ENCODE measurements around the gene MLIP.

Gene MLIP

DNA sequence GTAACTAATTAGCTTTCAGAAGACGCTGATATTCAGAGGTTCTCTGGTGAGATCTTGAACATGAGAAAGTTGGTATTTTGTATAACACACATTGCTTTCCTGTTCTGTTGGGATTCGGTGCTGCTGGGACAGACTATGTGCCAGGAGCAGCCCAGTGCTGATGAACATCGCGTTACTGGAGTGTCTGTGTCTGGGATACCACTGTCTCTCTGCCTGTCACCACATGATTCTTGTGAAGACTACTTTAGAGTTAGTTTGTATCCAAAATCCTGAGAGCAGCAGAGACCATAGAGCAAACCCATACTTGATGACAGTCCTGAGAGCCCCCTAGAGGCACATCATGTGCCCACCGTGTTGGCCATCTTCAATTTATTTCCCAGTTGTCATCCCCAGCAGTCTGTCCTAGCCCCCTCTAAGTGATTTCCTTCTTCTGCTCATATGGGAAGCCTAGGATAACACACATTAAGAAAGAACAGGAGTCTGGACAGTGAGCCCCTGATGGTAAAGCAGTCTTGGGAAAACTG, 155.2 kb downstream of the MLIP start:
- Histone ChIP-seq H4K20me1 (ENCODE audit: insufficient read depth, low read length) (no peaks in the 10 kb centered on the region), H3K4me3 (ENCODE audit: low read depth, low read length, poor library complexity, severe bottlenecking) (no peak overlapping the region), H3K79me2 (ENCODE audit: insufficient read depth, low read length) (no peaks in the 10 kb centered on the region), H3K36me3 (ENCODE audit: insufficient read depth, low read length) (no peaks in the 10 kb centered on the region), H3K9me2 (ENCODE audit: low read depth, low read length) (no peaks in the 10 kb centered on the region), H3F3A (ENCODE audit: insufficient read depth, low read length) (no peaks in the 10 kb centered on the region), H3K27me3 (ENCODE audit: insufficient read depth, low read length) (no peaks in the 10 kb centered on the region), H3K4me1 (ENCODE audit: insufficient read depth, low read length, severe bottlenecking) (no peaks in the 10 kb centered on the region), H3K9ac (ENCODE audit: low read length) (no peak overlapping the region), H3K4me2 (ENCODE audit: low read length) (no peak overlapping the region), H3K9me3 (ENCODE audit: low read length) (no peaks in the 10 kb centered on the region), H2AFZ (ENCODE audit: low read length) (no peak overlapping the region), H3K27ac (ENCODE audit: low read depth, low read length, poor library complexity, severe bottlenecking) (no peak overlapping the region)
- TF ChIP-seq, protein P1, sequence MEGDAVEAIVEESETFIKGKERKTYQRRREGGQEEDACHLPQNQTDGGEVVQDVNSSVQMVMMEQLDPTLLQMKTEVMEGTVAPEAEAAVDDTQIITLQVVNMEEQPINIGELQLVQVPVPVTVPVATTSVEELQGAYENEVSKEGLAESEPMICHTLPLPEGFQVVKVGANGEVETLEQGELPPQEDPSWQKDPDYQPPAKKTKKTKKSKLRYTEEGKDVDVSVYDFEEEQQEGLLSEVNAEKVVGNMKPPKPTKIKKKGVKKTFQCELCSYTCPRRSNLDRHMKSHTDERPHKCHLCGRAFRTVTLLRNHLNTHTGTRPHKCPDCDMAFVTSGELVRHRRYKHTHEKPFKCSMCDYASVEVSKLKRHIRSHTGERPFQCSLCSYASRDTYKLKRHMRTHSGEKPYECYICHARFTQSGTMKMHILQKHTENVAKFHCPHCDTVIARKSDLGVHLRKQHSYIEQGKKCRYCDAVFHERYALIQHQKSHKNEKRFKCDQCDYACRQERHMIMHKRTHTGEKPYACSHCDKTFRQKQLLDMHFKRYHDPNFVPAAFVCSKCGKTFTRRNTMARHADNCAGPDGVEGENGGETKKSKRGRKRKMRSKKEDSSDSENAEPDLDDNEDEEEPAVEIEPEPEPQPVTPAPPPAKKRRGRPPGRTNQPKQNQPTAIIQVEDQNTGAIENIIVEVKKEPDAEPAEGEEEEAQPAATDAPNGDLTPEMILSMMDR (IDR thresholded peaks at IDR 0.05; ENCODE audit: low read length): peak; percentile 22; the same call in 1 of the 2 replicates
- TF ChIP-seq EZH2 (IDR thresholded peaks at IDR 0.05; ENCODE audit: borderline replicate concordance, low read length): no peak

DNA sequence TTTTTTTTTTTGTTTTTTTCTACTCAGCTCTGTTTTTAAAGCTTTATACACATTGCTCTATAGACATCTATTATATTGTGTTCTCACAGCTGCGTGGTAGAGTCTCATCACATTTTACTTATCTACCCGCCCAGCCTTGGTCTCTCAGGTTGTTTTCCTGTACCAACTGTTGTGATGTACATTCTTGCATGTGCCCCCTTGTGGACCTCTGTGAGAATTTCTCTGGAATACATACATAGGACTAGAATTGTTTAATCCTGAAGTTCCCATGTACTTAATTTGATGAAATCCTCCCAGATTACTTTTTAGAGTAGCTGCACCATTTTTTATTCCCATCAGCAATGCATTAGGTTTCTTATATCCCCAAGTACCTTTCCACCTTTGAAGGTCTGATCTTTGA, 156.6 kb downstream of the MLIP start:
- TF ChIP-seq, protein P1 (IDR thresholded peaks at IDR 0.05; ENCODE audit: low read length): peak; percentile 57
- TF ChIP-seq EZH2 (IDR thresholded peaks at IDR 0.05; ENCODE audit: borderline replicate concordance, low read length): no peak

DNA sequence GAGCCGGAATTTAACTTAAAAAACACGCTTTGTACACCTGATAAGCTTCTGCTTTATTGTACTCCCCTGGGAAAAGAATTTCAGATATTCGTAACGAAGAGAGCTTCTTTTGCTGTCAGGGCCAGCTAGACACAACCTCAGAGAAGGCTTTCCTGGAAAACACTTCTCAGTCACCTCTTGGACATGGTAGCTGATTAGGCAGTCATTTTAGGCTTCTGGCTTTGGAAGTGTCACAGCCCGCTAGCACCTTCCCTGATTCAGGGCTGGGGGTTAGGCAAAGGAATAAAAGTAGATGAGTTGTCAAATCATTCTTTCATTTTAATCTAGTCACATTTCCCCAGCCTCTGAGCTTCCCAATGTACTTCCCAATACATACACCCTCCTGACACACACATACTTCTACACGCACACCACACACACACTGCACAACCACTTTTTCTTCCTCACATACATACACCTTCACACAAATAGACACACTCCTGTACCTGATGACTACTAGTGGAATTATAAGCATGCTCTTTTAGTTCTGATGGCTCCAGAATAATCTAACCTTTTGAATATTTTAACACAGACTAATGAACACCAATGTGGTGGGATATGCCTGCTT, 162.1 kb downstream of the MLIP start:
- Histone ChIP-seq H3K4me2 (ENCODE audit: low read length) (no peak overlapping the region), H3K36me3 (ENCODE audit: insufficient read depth, low read length) (no peaks in the 10 kb centered on the region), H3K9me2 (ENCODE audit: low read depth, low read length) (no peaks in the 10 kb centered on the region), H4K20me1 (ENCODE audit: insufficient read depth, low read length) (no peaks in the 10 kb centered on the region), H3F3A (ENCODE audit: insufficient read depth, low read length) (no peaks in the 10 kb centered on the region), H3K9me3 (ENCODE audit: low read length) (no peaks in the 10 kb centered on the region), H3K4me1 (ENCODE audit: insufficient read depth, low read length, severe bottlenecking) (no peaks in the 10 kb centered on the region), H3K27ac (ENCODE audit: low read depth, low read length, poor library complexity, severe bottlenecking) (no peak overlapping the region), H3K9ac (ENCODE audit: low read length) (no peak overlapping the region), H3K27me3 (ENCODE audit: insufficient read depth, low read length) (no peaks in the 10 kb centered on the region), H3K4me3 (ENCODE audit: low read depth, low read length, poor library complexity, severe bottlenecking) (no peak overlapping the region), H3K79me2 (ENCODE audit: insufficient read depth, low read length) (no peaks in the 10 kb centered on the region), H2AFZ (ENCODE audit: low read length) (no peak overlapping the region)
- TF ChIP-seq EZH2 (IDR thresholded peaks at IDR 0.05; ENCODE audit: borderline replicate concordance, low read length): no peak

More for the DNA sequence above, 156.6 kb downstream of the MLIP start:
- H3K27ac ChIP-seq (ENCODE audit: low read depth, low read length, poor library complexity, severe bottlenecking): no peak overlapping the region
- H3K27me3 ChIP-seq (ENCODE audit: insufficient read depth, low read length): no peaks in the 10 kb centered on the region
- H4K20me1 ChIP-seq (ENCODE audit: insufficient read depth, low read length): no peaks in the 10 kb centered on the region
- H3K36me3 ChIP-seq (ENCODE audit: insufficient read depth, low read length): no peaks in the 10 kb centered on the region
- H3F3A ChIP-seq (ENCODE audit: insufficient read depth, low read length): no peaks in the 10 kb centered on the region
- no peak overlapping the region for H3K9ac ChIP-seq (ENCODE audit: low read length)
- H3K4me2 ChIP-seq (ENCODE audit: low read length): no peak overlapping the region
- no peaks in the 10 kb centered on the region for H3K9me3 ChIP-seq (ENCODE audit: low read length)
- H3K4me1 ChIP-seq (ENCODE audit: insufficient read depth, low read length, severe bottlenecking): no peaks in the 10 kb centered on the region
- no peaks in the 10 kb centered on the region for H3K9me2 ChIP-seq (ENCODE audit: low read depth, low read length)
- H3K79me2 ChIP-seq (ENCODE audit: insufficient read depth, low read length): no peaks in the 10 kb centered on the region
- no peak overlapping the region for H3K4me3 ChIP-seq (ENCODE audit: low read depth, low read length, poor library complexity, severe bottlenecking)
- no peak overlapping the region for H2AFZ ChIP-seq (ENCODE audit: low read length)

DNA sequence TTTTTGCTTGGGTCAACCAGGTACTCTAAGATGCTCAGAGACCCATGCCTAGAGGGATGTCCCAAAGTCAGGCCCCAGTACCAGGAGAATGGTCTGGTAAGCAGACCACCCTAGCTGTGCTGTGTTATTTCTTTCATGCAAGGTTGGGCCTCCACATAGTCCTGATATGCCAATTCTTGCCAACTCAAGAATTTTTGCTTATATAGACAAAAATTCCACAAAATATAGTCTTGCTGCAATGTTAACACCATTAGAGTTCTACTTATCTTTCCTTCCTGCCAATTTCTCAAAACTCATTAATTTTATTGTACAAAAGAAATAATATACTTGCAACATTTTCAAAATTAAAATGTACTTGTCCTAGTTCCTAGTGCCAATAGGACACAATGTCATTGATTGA, 163.1 kb downstream of the MLIP start:
- Histone ChIP-seq H3K9me3 (ENCODE audit: low read length) (no peaks in the 10 kb centered on the region), H3K9ac (ENCODE audit: low read length) (no peak overlapping the region), H3F3A (ENCODE audit: insufficient read depth, low read length) (no peaks in the 10 kb centered on the region), H3K27ac (ENCODE audit: low read depth, low read length, poor library complexity, severe bottlenecking) (no peak overlapping the region), H3K4me3 (ENCODE audit: low read depth, low read length, poor library complexity, severe bottlenecking) (no peak overlapping the region), H3K36me3 (ENCODE audit: insufficient read depth, low read length) (no peaks in the 10 kb centered on the region), H3K9me2 (ENCODE audit: low read depth, low read length) (no peaks in the 10 kb centered on the region), H3K27me3 (ENCODE audit: insufficient read depth, low read length) (no peaks in the 10 kb centered on the region), H2AFZ (ENCODE audit: low read length) (no peak overlapping the region), H3K4me2 (ENCODE audit: low read length) (no peak overlapping the region), H3K79me2 (ENCODE audit: insufficient read depth, low read length) (no peaks in the 10 kb centered on the region), H4K20me1 (ENCODE audit: insufficient read depth, low read length) (no peaks in the 10 kb centered on the region), H3K4me1 (ENCODE audit: insufficient read depth, low read length, severe bottlenecking) (no peaks in the 10 kb centered on the region)
- no peak for TF ChIP-seq EZH2 (IDR thresholded peaks at IDR 0.05; ENCODE audit: borderline replicate concordance, low read length)
- TF ChIP-seq, protein P1 (IDR thresholded peaks at IDR 0.05; ENCODE audit: low read length): no peak
